Tongue (tissue), 3 donors: ENCODE results near the gene VPS29. TPM values are rescaled to one million over a fixed set of nuclear protein-coding genes. Genes with fewer than 3 reads are reported as not detected.

Source experiments
- DNase-seq: peaks from one replicate; pipeline ENCODE4 v3.0.0-alpha.2; 2015
- small RNA-seq: library from RNA; depleted of rRNA; stranded (forward); fragments of <200 nt; gene quantifications from one replicate; pipeline ENCODE3, GENCODE V24; 2014; ENCODE audit warnings: low replicate concordance
- total RNA-seq: library from RNA; depleted of rRNA; stranded (reverse); fragments of >200 nt; gene quantifications from one replicate; pipeline ENCODE4 v1.2.3, GENCODE V29; 2014

Gene VPS29
- total RNA-seq, 1 donor from 2014 or later: 88.0 TPM

- no peak for DNase-seq
These were observed 57.5 kb downstream of the VPS29 start for GRCh38 chr12:110444455-110444854.

Small RNA genes lying within 50 kb of the gene (small RNA-seq; reads per million reads assigned to genes)
- gene RF00278: not detected

Other genes starting within 250 kb of the VPS29 start
- gene ATP2A2, start 220.9 kb downstream of the VPS29 start, total RNA-seq: 530 TPM
- 71.3 TPM for gene ANAPC7, start 98.4 kb downstream of the VPS29 start, total RNA-seq
- 133 TPM for gene ARPC3, start 51.8 kb downstream of the VPS29 start, total RNA-seq
- gene GPN3, start 33.9 kb downstream of the VPS29 start, total RNA-seq: 23.7 TPM
- gene FAM216A, start 33.3 kb downstream of the VPS29 start, total RNA-seq: 8.0 TPM
- gene RAD9B, start 220 bp upstream of the VPS29 start, total RNA-seq: 5.3 TPM
- 28.3 TPM for gene PPTC7, start 81.2 kb upstream of the VPS29 start, total RNA-seq
- 21.5 TPM for gene TCTN1, start 112.0 kb upstream of the VPS29 start, total RNA-seq
- gene HVCN1, start 187.0 kb upstream of the VPS29 start, total RNA-seq: 8.4 TPM
- gene PPP1CC, start 240.8 kb upstream of the VPS29 start, total RNA-seq: 140 TPM